Parathyroid adenoma (tissue), 2 donors: ENCODE measurements around the gene AGAP1.

ENCODE experiments used
- H2AFZ ChIP-seq: fragments of 300-600 bp; sonication (generic); one replicate; pipeline ENCODE4 v1.7.0; 2017; ENCODE audit warnings: antibody characterized with exemption, mild to moderate bottlenecking
- H3K27ac ChIP-seq: fragments of 300-600 bp; sonication (generic); one replicate; pipeline ENCODE4 v1.7.0; 2017
- H3K27me3 ChIP-seq: fragments of 300-600 bp; sonication (generic); one replicate; pipeline ENCODE4 v1.7.0; 2017; ENCODE audit warnings: low read length; ENCODE audit not compliant: control insufficient read depth, insufficient read depth
- H3K36me3 ChIP-seq: fragments of 300-600 bp; sonication (generic); one replicate; pipeline ENCODE4 v1.7.0; 2017; ENCODE audit warnings: low read length; ENCODE audit not compliant: control insufficient read depth, insufficient read depth
- H3K4me1 ChIP-seq: fragments of 300-600 bp; sonication (generic); one replicate; pipeline ENCODE4 v1.7.0; 2017; ENCODE audit warnings: control low read depth
- H3K4me2 ChIP-seq: fragments of 300-600 bp; sonication (generic); one replicate; pipeline ENCODE4 v1.7.0; 2017; ENCODE audit warnings: low read length
- H3K4me3 ChIP-seq: fragments of 300-600 bp; sonication (generic); one replicate; pipeline ENCODE4 v1.7.0; 2017; ENCODE audit warnings: low read depth, low read length
- H3K79me2 ChIP-seq: fragments of 300-600 bp; sonication (generic); one replicate; pipeline ENCODE4 v1.7.0; 2017; ENCODE audit warnings: control low read depth
- H3K9ac ChIP-seq: fragments of 300-600 bp; sonication (generic); one replicate; pipeline ENCODE4 v1.7.0; 2017; ENCODE audit warnings: mild to moderate bottlenecking
- H3K9me3 ChIP-seq: fragments of 300-600 bp; sonication (generic); one replicate; pipeline ENCODE4 v1.7.0; 2017; ENCODE audit warnings: low read length; ENCODE audit not compliant: control insufficient read depth
- TF ChIP-seq, protein P1 (sequence below): fragments of 300-600 bp; sonication (generic); IDR thresholded peaks from one replicate; pipeline ENCODE4 v1.7.0; 2017; ENCODE audit warnings: antibody characterized with exemption, mild to moderate bottlenecking
- donor health status: primary hyperparathyroidism.

AGAP1 gene

GRCh38 chr2:235688511-235689426 lies 194.9 kb downstream of the AGAP1 start:
- no peaks in the 10 kb centered on the region for H3K36me3 ChIP-seq
- no peak overlapping the region for H3K4me2 ChIP-seq
- peaks cover 59% of the 10 kb centered on the region for H3K79me2 ChIP-seq
- no peak overlapping the region for H3K9ac ChIP-seq
- H2AFZ ChIP-seq: no peak overlapping the region
- no peaks in the 10 kb centered on the region for H3K4me1 ChIP-seq
- TF ChIP-seq, protein P1, sequence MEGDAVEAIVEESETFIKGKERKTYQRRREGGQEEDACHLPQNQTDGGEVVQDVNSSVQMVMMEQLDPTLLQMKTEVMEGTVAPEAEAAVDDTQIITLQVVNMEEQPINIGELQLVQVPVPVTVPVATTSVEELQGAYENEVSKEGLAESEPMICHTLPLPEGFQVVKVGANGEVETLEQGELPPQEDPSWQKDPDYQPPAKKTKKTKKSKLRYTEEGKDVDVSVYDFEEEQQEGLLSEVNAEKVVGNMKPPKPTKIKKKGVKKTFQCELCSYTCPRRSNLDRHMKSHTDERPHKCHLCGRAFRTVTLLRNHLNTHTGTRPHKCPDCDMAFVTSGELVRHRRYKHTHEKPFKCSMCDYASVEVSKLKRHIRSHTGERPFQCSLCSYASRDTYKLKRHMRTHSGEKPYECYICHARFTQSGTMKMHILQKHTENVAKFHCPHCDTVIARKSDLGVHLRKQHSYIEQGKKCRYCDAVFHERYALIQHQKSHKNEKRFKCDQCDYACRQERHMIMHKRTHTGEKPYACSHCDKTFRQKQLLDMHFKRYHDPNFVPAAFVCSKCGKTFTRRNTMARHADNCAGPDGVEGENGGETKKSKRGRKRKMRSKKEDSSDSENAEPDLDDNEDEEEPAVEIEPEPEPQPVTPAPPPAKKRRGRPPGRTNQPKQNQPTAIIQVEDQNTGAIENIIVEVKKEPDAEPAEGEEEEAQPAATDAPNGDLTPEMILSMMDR: no peak
- H3K27me3 ChIP-seq: no peaks in the 10 kb centered on the region
- no peak overlapping the region for H3K4me3 ChIP-seq
- no peaks in the 10 kb centered on the region for H3K9me3 ChIP-seq
- no peak overlapping the region for H3K27ac ChIP-seq

DNA sequence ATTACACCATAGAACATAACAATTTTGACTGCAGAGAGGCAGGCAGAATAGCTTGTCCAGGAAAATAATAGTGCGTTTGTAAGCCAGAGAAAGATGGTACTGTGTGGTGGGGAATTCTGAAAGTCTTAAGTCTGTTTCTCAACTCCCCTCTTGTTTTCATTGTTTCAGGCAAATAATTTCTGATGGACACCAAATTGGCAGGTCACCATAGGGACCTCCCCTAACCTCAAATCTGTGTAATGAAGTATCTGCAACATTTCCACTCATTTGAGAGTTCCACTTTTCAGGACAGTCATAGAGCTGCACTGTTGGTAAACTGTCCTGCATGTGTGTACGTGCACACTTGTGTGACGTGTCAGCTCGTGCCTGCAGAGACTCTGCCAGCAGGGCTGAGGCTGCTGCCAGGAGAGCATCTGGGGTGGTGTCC lies 195.6 kb downstream of the AGAP1 start:
- Histone ChIP-seq H3K9ac (no peak overlapping the region), H2AFZ (no peak overlapping the region), H3K36me3 (no peaks in the 10 kb centered on the region), H3K9me3 (no peaks in the 10 kb centered on the region), H3K4me2 (no peak overlapping the region), H3K79me2 (peaks cover 58% of the 10 kb centered on the region), H3K4me3 (no peak overlapping the region), H3K27me3 (no peaks in the 10 kb centered on the region), H3K4me1 (no peaks in the 10 kb centered on the region), H3K27ac (no peak overlapping the region)
- TF ChIP-seq, protein P1: no peak

DNA sequence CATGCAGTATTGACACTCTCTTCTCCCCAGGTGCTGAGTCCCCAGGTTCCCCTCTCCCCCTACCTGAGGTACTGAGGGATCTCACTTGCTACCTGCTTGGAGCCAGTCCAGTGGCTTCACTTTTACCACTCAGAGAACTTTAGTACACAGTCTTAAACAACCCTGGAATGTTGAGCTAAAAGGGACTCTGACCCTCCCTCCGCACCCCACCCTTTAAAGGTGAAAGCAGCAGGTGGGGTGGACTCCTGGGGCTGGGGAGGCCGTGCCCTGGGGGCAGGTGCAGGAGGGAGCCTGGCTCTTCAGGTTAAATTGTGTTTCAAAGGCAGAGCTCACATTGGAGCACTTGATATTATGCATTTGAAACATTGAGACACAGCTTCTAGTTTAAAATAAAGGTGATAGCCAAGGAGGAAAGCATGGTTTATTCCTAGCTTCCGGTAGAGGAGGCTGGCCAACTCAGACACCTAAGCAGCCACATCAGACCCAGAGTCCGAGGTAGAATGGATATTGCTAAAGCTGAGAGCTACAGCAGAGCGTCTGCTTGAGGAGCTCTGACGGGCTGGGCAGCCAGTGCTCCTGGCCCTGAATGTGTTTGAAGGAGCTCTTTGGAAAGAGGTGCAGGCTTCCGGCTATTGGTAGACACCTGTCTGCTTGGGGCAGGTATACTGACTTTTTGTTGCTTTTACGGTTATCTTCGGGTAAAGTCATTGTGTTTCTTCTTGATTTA lies 196.4 kb downstream of the AGAP1 start:
- peaks cover 53% of the 10 kb centered on the region for H3K79me2 ChIP-seq
- H3K36me3 ChIP-seq: no peaks in the 10 kb centered on the region
- H3K9me3 ChIP-seq: no peaks in the 10 kb centered on the region
- TF ChIP-seq, protein P1: no peak
- H3K4me3 ChIP-seq: no peak overlapping the region
- no peaks in the 10 kb centered on the region for H3K4me1 ChIP-seq
- no peak overlapping the region for H3K27ac ChIP-seq
- H3K27me3 ChIP-seq: no peaks in the 10 kb centered on the region
- H3K4me2 ChIP-seq: no peak overlapping the region
- H3K9ac ChIP-seq: no peak overlapping the region
- H2AFZ ChIP-seq: no peak overlapping the region

DNA sequence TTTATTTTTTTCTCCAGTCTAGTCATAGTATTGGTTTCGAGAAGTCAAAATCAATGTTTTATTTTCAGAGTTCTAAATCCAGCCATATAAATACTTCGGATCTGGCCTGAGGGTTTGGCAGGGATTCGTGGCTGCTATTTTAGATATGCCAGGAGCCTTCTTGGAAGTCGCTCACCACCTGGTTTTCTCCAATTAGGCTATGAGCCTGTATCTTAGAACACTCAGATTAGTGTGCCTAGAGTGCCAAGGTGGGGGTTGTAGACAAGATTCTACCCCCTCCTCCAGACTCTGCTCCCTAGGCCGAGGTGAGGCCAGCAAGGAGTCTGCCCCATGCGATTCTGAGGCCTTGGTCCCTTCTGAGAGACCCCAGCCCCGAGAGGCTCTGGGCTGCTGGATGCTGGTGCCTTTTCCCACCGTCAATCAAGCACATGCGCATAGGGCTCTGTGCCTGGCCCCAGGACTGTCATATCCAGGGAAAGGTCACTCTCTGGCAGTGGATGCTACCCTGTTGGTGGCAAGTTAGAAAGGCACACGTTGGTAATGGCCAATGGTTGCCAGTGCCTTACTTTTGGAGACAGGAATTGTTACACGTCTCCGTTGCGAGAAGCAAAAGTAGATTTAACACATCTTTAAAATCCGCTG lies 197.1 kb downstream of the AGAP1 start:
- Histone ChIP-seq H3K36me3 (no peaks in the 10 kb centered on the region), H3K9me3 (no peaks in the 10 kb centered on the region), H3K79me2 (peaks cover 53% of the 10 kb centered on the region), H3K9ac (no peak overlapping the region), H3K4me1 (peaks cover 4% of the 10 kb centered on the region), H2AFZ (no peak overlapping the region), H3K27ac (no peak overlapping the region), H3K27me3 (no peaks in the 10 kb centered on the region), H3K4me3 (no peak overlapping the region), H3K4me2 (no peak overlapping the region)
- TF ChIP-seq, protein P1: no peak
